MV-4-11 (cell line): Measurements from ENCODE around the gene SLAMF1.
"Not testable (repeated sequence)": the region's sequence is repeated elsewhere in the genome, so short reads cannot be mapped to it uniquely, and the experiment has no call there.

ENCODE experiments used
- DNase-seq: peaks from one replicate; lab custom pipeline; 2025; lab: John Stamatoyannopoulos, UW

Gene SLAMF1

DNA sequence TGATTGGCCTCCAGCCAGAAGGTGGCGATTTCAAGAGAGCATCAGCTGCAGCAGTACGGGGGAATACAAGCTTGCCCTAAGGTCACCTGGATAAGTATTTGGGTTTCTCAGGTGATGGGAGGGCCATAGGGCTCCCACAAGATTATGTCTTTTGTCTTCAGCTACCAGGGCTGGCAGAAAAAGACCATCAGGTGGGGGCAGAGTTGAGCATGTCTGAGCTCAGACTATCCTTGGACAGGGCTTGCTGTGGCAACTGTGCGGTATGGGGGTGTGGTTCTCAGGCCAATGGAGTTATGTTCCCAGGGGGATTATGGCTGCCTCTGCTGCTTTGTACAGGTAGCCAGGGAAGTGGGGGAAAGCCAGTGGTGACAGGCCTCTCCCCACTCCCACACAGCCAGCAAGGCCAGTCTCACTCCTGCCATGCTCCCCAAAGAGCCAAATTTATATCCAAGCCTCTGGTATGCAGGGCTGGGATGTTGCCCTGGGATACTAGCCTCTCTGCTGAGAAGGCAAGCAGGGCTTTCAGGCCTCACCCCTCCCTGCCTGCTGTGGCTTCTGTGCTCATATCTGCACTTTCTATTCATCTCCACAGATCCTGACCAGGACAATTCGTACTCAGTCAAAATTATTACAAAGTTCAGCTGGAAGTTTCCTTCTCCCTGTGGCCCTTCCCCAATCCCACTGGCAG lies 40.9 kb downstream of the SLAMF1 start:
- no peak for DNase-seq

DNA sequence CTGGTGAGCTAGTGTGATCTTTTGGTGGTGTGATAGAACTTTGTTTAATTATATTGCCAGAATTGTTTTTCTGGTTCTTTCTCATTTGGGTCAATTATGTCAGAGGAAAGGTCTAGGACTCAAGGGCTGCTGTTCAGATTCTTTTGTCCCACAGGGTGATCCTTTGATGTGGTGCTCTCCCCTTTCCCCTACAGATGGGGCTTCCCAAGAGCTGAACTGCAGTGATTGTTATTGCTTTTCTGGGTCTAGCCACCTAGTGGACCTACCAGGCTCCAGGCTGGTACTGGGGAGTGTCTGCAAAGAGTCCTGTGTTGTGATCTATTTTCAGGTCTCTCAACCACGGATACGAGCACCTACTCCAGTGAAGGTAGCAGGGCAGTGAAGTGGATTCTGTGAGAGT lies 41.6 kb downstream of the SLAMF1 start:
- DNase-seq: no peak

DNA sequence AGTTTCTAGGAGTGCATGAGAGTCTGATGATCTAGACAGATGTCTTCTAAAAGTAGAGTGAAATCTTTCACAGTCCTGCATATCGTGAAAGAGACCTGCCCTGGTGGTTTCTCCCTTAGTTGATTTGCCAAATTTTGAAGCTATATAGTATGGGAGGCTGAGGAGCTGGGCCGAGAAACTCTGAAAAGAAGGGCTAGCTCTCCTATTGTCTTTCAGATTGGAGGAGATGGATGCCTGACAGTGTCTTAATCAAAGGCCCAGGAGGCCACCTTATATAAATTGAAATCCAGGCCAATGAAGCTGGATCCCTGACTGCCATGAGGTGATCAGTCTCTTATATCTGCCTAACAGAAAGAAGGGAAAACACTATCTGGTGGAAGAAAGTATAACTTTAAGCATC lies 49.1 kb downstream of the SLAMF1 start:
- no peak for DNase-seq

DNA sequence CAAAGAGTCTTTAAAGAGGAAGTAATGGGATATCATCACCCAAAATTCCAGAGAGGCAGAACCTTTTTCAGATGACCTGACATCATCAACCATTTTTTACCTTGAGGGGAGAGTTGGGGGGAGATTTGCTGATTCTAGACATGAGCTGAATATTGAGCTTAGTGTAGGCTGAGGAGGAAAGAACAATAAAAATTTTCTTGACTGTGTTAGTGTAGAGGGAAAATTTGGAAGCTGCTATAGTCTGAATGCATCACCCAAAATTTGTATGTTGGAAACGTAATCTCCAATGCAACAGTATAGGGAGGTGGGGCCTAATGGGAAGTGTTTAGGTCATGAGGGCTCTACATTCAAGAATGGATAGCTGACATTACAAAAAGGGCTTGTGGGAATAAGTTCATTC lies 49.8 kb downstream of the SLAMF1 start:
- DNase-seq: no peak

DNA sequence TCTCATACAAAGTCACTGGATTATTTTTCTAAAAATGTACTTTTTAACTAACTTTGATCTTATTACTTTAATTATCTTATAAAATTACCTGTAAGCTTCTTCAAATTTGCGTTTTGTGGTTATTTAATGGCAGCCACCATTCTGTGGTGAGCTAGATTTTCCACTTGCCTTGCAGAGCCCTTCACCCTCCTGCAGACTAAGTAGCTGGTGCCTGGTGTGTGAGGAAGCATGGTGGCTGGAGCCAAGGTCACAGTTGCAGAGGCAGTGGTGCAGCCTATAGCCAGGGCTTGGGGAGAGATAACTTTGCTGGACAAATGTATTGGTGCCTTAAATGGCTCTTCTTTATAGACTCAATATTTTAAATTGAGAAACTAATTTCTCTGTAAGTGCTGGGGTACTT lies 56.4 kb downstream of the SLAMF1 start:
- no peak for DNase-seq

DNA sequence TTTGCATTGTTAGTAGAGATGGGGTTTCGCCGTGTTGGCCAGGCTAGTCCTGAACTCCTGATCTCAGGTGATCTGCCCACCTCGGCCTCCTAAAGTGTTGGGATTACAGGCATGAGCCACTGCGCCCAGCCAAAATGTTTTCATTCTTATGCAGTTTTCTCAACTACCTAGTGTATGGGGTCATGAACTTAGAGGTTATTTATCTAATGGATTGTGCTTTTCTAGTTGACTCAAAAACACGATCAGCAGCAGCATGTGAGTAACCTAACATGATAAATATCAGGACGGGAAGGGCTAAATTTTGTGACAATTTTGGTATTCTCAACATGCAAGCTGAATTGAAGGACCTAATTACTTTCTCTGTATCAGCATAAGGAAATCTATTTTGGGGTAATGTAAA lies 58.4 kb downstream of the SLAMF1 start:
- DNase-seq: no peak

DNA sequence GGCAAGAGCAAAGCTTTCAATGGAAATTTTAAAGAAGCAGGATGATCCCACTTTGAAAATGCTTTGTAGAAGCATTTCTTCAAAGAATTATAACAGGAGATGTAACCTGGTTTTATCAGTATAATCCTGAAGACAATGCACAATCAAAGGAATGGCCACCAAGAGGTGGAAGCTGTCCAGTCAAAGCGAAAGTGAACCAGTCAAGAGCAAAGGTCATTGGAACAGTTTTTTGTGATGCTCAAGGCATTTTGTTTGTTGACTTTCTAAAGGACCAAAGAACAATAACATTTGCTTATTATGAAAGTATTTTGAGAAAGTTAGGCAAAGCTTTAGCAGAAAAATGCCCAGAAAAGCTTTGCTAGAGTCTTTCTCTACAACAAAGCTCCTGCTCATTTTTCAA lies 62.1 kb downstream of the SLAMF1 start:
- DNase-seq: no peak

DNA sequence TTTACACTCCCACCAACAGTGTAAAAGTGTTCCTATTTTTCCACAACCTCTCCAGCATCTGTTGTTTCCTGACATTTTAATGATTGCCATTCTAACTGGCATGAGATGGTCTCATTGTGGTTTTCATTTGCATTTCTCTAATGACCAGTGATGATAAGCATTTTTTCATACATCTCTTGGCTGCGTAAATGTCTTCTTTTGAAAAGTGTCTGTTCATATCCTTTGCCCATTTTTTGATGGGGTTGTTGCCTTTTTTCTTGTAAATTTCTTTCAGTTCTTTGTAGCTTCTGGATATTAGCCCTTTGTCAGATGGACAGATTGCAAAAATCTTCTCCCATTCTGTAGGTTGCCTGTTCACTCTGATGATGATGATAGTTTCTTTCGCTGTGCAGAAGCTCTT lies 63.9 kb downstream of the SLAMF1 start:
- not testable (repeated sequence) for DNase-seq

DNA sequence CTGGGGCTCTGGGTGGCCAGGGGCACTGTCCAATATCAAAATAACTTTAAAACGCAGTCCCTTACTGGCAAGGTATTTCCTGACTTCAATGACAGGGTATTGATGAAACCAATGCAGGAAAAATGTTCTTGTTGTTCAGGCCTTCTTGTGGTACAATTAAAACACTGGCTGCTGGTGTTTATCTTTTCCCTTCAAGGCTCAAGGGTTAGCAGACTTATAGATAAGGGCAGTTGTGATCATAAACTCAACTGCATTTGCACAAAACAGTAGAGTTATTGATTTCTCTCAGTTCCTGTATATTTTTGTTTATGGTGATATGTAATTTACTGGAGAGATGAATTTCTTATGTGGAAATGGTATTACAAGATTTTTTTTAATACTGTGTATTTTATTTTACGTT lies 64.9 kb downstream of the SLAMF1 start:
- DNase-seq: no peak

DNA sequence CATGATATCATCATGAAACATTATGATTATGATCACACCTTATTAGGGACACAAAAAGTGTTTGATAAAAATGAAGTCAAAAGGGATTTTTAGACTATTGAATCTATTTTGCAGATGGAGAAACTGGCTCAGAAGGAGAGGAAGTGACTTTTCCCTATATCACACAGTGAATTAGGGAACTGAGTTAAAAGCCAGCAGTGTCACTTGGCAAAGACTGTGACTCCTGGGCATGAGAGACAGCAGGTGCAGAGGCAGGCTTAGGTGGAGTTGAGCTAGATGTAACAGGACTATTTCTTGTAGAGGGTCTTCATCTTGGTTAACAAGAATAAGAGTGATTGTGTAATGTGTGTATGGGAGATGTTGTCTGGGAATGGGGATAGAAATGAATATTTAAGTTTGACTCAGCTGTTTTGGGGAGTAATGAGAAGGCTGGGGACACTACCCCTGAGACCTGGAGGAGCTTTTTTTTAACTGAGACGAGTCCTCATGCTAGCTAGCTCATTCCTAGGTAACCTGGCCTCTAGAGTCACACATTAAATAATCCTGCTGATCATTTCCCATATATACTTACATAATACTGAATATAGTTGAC lies 66.5 kb downstream of the SLAMF1 start:
- peak; percentile 70 for DNase-seq

DNA sequence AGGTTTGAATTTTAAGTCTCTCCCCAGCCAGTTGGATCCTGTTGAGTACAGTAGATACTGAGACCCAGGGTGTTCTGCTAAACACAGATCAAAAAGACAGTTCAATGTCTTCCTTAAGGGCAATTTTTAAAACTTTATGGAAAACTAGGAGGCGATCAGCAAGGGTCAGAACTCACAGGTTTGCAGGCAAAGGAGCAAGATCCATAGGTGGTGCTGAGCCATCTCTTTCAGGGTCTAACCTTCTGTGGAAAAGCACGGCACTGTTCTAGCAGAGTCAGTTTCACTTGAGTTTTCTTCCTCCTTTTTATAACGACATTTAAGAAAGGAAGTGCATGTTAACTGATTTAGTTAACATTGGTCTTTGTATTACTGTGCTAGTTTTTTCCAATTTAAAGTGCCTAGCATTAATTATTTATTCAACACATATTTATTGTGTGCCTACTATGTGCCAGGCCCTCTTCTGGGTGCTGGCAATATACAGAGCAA lies 67.6 kb downstream of the SLAMF1 start, which contains the start of gene CD84:
CD84 (minus strand) TSS at position 281 of the 486 bp plus-strand sequence; CDS start at position 222, 59 bp downstream.
- DNase-seq: peak; percentile 70

DNA sequence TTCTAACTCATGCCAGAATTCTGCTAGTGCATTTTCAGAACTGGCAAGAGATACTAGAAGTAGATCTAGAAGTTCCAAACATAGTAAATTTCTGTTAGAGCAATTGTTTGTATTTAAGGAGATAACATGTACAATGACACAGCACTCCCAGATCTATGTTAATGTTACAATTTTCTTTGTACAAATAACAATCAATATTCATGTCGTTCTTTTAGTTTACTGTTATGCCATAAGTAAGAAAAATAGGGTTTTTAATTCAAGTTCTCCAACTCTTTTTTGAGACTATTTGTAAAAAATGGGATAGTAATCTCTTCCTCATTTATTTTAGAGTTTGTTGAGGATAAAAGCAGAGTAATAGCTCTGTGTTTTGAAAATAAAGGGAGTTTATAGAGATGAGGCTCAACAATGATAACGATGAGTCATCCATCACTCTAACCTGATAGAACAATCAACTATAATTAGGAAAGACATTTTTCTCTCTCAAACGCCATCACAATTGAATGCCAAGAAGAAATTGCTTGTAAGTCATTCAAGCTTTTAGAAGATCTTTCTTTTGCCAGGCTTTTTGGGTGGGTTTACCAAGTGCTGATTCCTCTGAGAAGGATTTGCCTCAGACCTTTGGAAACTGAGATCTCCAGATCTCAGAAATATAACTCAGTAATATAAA lies 68.2 kb downstream of the SLAMF1 start:
- DNase-seq: no peak

DNA sequence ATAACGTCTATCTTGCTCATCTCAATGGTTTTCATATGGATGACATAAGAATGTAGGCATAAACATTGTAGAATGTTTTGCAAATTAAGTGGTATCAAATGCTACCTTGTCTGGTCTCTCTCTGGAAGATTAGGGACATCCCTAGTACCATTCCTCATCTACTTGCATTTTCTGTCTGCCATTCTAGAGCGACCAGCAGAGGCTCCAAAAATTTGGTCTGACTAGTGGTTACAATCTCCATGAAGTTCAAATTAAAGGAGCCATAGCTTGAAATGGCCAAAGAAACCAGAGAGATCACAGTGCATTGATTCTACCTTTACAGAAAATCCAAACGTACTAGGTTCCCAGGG lies 68.7 kb downstream of the SLAMF1 start:
- DNase-seq: no peak

DNA sequence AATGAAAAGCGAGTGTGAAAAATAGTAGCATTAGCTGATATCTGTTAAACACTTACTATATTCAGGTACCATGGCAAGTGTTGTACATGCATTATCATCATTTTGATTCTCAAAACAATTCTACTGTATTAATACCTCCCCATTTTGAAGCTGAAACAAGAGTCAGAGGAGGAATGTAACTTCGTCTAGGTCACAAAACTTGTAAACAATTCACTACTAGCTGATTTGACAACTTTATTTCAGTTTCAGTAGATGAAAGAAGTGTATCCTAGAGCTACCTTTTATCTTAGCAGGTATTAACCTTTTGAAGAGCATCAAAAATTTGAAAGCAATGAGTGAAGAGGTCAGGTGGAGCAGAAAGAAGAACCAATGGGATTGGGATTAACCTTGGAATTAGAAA lies 69.2 kb downstream of the SLAMF1 start:
- DNase-seq: no peak

DNA sequence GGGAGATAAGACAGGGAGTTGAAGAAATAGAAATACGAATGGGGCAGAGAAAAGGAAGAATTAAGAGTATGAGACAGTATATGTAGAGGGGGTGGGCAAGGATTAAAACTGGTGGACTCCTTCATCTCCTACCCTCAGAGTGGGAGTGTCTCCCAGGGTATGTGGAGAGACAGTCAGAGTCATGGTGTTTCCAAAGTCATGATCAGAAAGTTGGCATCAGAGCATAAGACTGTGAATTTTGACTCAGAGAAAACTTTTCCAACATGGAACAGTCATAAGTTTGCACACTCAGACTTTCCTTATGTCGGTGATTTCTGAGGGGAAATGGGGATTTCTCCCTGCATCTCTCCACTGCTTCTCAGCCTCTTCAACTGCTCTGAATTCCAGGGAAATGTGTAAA lies 70.0 kb downstream of the SLAMF1 start:
- DNase-seq: no peak

DNA sequence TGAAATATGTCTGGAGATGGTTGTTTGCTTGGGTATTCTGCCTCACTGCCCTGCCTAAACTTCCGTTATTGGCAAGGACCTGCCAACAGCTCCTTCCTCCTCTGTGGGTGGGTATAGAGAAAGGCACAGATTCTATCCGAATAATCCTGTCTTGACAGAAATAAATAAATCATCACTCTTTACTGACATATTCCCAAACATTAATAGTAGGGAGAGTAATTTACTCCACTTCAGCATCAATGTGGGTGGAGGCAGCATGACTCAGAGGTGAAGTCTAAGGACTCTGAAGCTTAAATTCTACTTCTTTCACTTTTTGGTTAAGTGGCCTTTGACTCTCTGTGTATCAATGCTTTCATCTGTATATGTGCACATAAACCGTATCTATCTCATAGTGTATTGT lies 70.5 kb downstream of the SLAMF1 start:
- no peak for DNase-seq

DNA sequence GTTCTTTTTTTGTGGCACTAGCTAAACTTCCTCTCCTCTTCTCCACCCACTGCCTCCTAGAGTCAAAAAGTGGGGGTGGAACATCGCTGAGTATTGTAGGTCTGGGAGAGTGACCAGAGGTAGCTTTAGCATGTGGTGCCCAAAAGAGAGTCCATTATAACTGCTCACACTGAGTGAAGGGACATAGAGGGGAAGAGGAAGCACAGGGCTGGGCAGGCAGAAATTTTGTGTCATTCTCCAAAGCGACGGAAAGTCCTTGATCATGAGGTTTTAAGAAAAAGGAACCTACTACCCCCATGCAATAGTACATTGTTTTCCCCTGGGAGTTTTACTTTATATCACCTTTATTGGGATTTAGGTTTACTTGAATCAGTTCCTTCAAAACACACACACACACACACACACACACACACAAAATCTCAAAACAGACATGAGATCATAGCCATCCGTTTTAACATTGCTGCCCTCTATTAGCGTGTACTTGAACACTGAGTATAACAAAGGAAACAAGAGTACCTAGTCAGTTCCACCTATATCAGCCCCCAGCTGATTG lies 71.7 kb downstream of the SLAMF1 start:
- peak; percentile 73 for DNase-seq

DNA sequence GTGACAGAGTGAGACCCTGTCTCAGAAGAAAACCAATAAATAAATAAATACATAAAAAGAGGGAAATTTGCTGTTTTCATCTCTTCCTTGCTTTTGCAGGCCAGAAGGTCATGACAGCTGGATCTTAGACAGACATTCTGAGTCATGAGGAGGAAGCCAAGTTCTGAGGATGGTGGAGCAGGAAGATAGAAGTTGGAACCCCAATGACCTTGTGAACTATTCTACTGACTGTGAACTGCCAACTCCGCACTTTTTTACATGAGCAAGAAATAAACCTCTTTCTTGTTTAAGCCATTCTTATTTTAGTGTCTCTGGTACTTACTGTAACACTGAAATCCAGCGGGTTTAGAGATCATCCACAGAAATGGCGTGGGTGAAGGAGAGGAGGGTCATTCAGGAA lies 76.0 kb downstream of the SLAMF1 start:
- DNase-seq: peak; percentile 45

DNA sequence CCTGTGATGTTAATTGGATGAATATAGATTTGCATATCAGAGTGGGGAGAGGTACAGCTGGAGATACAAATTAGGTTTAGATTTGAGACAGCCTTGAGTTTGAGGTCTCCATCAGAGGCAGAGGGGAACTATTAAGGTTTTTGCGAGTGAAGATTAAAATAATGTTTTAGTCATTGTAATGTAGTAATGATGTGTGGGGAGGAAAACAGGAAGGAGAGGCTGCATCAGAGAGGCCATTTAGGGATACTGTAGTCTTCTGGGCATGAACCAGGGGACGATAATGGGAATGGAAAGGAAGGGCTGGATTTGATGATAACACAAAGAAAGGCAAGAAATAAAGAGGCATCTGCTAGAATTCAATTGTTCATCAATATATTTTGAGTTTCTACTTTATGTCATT lies 77.0 kb downstream of the SLAMF1 start:
- no peak for DNase-seq

DNA sequence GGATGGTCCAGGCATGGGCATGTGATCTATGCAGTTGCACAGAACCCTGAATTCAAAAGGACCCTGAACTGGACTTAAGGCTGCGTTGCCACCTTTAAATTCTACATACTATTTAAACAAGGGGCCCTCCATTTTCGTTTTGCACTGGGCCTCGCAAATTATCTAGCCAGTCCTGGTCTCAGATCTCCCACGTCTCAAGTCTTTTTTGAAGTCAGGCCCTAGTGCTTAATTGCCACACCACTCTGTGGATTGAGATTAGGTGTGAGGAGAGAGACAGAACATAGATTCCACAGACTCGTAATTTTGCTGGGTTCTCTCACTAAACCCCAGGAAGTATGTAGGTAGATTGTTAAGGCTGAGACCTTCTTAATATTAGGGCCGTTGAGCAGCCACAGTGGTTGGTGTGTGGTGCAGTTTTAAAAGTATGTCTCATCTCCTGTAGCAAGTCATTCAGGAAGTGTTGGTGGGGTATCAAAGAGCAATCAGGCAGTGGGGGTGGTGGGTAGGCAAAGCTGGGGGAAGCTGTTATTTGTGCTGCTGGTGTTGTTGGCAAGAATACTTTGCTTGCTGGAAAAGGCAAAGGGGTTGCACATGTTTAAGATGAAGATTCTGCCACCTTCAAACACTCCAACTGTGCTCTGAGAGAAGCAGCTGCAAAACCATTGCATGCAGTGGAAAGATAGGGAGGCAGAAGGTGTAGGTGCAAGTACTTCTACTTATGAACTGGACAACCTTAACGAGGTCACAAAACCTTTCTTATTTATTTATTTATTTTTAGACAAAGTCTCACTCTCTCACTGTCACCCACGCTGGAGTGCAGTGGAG lies 78.8 kb downstream of the SLAMF1 start:
- no peak for DNase-seq

DNA sequence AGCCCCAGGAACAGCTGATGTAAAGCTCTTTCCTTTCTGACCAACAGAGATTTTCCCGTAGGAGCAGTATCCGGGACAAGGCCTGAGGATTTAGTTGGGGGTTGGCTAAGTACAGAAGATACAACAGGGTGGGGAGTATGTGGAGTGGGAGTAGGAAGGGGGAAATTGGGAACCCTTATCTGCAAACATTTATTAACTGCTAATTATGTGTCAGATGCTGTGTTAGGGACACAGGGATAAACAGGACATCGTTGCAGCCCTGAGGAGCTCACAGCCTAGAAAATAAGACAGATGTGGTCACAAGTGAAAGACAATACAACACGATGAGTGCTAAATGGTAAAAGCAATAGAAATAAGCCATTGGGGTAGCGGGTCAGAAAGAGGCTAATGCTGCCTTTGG lies 79.5 kb downstream of the SLAMF1 start:
- DNase-seq: no peak

DNA sequence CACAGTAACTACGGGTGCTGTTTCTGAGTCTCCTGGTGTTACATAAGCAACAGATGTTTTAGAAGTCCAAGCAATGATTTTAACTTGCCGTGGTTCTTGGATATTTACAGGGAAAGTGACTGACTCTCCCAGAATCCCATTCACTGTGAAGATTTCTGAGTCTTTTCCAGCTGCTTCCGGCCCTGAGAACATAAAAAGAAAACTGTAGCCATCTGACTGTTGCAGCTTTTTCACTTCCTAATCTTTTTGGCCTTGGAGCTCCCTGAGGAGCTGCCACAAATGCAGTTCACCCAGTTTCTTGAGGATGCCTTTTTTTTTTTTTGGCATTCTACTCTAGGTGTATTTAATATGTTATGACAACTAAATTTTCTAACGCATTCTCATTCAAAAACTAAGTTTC lies 81.3 kb downstream of the SLAMF1 start:
- DNase-seq: peak; percentile 58
